GM13976 (cell line): Measurements from ENCODE around the gene ERGIC3.

Experiments used
- DNase-seq: peaks from one replicate; pipeline ENCODE4 v3.0.0; 2012; ENCODE audit warnings: low spot score
- in situ Hi-C: fragments of 300-500 bp; cut with MboI; formaldehyde crosslinking; loops from one replicate; pipeline ENCODE4 v1.12.0; 2022; ENCODE audit warnings: low sequenced_read_pairs, mixed read lengths, inconsistent platforms; ENCODE audit not compliant: unreplicated experiment
- TF ChIP-seq, protein P1 (sequence below): IDR thresholded peaks from 2 replicates; pipeline ENCODE4 v1.5.1; 2012; ENCODE audit warnings: borderline replicate concordance, mild to moderate bottlenecking; ENCODE audit not compliant: insufficient read depth; ENCODE audit errors: extremely low read depth, missing control alignments, control extremely low read depth

The ERGIC3 gene

GRCh38 chr20:35541783-35542662 is at the start of gene ERGIC3:
ERGIC3 (plus strand) TSS chr20:35542078; CDS start chr20:35542098, 20 bp downstream.
- in situ Hi-C loops = no loop called here
- TF ChIP-seq, protein P1, sequence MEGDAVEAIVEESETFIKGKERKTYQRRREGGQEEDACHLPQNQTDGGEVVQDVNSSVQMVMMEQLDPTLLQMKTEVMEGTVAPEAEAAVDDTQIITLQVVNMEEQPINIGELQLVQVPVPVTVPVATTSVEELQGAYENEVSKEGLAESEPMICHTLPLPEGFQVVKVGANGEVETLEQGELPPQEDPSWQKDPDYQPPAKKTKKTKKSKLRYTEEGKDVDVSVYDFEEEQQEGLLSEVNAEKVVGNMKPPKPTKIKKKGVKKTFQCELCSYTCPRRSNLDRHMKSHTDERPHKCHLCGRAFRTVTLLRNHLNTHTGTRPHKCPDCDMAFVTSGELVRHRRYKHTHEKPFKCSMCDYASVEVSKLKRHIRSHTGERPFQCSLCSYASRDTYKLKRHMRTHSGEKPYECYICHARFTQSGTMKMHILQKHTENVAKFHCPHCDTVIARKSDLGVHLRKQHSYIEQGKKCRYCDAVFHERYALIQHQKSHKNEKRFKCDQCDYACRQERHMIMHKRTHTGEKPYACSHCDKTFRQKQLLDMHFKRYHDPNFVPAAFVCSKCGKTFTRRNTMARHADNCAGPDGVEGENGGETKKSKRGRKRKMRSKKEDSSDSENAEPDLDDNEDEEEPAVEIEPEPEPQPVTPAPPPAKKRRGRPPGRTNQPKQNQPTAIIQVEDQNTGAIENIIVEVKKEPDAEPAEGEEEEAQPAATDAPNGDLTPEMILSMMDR = no peak
- peak; percentile 98 for DNase-seq

DNA sequence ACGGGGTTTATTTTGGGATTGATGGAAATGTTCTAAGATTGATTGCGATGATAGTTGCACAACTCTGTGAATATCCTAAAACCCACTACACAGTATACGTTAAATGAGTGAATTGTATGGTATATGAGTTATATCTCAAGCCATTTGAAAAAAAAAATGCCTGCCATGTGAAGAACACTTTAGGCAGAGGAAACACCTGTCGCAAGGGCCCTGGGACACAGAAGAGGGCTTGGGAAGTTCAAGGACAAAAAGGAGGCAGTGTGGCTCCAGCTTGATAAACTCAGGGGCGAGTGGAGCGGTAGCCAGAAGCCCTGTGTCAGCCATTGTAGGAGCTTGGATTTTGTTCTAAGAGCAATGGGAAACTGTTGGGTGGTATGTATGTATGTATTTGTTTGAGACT is 49.5 kb upstream of the ERGIC3 start:
- TF ChIP-seq, protein P1 = no peak
- no peak for DNase-seq
- in situ Hi-C loops = no loop called here

GRCh38 chr20:35496481-35496880 is 45.4 kb upstream of the ERGIC3 start:
- in situ Hi-C loops = no loop called here
- DNase-seq = no peak
- TF ChIP-seq, protein P1 = no peak

DNA sequence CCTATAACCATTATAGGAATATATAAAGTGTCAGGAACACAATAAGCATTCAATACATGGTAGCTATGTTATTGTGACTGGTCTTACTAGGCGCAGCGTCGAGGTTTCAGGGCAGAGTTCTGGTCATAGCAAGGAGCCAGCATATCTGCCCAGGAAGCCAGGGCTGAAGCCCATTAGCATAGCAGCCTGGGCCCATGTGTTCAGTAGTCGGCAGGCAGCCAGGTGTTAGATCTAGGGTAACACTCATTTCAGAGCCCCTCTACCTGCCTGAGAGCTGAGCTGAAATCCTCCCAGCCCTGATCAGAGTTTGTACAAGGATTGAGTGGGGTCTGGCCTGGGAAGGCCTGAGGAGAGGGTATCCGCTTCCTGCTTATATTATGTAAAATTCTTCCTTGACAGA is 44.6 kb upstream of the ERGIC3 start:
- in situ Hi-C loops = no loop called here
- DNase-seq = no peak
- TF ChIP-seq, protein P1 = no peak

DNA sequence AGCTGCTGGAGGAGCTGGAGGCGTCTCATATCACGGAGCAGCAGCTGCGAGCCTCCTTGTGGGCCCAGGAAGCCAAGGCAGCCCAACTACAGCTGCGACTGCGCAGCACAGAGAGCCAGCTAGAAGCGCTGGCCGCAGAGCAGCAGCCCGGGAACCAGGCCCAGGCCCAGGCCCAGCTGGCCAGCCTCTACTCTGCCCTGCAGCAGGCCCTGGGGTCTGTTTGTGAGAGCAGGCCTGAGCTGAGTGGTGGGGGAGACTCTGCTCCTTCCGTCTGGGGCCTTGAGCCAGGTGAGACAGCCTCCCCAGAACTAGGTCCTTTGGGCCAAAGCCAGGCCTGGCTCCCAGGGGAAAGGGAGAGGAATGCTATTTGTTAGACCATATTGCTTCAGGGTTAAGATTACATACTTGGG is 44.1 kb upstream of the ERGIC3 start:
- DNase-seq = no peak
- in situ Hi-C loops = no loop called here
- TF ChIP-seq, protein P1 = no peak

- TF ChIP-seq, protein P1 = no peak
- DNase-seq = no peak
- in situ Hi-C loops = no loop called here
These were observed 42.6 kb upstream of the ERGIC3 start for GRCh38 chr20:35499271-35499670.

- TF ChIP-seq, protein P1 = no peak
- in situ Hi-C loops = no loop called here
- DNase-seq = peak; percentile 52
These were observed 39.5 kb upstream of the ERGIC3 start for GRCh38 chr20:35502352-35502751.
